Activated CD4-positive, CD25-positive, alpha-beta regulatory T cell treated with anti-CD3 and anti-CD28 coated beads, Interleukin-2, amount 50 U/mL, for 72 hours (primary cell): Measurements from ENCODE around the gene AGT.
"Not testable (repeated sequence)": the region's sequence is repeated elsewhere in the genome, so short reads cannot be mapped to it uniquely, and the experiment has no call there.

Experiments
- DNase-seq: peaks from one replicate; pipeline ENCODE4 v3.0.0; 2021

AGT gene

GRCh38 chr1:230743899-230744298 lies 30.0 kb upstream of the AGT start:
- DNase-seq, result no peak

GRCh38 chr1:230739564-230740290 lies 25.8 kb upstream of the AGT start:
- DNase-seq, result no peak

- no peak for DNase-seq
Measured at GRCh38 chr1:230737622-230738262, 23.8 kb upstream of the AGT start.

GRCh38 chr1:230735447-230735846 lies 21.5 kb upstream of the AGT start:
- DNase-seq, result no peak

GRCh38 chr1:230730977-230731376 lies 17.1 kb upstream of the AGT start:
- DNase-seq, result no peak

- no peak for DNase-seq
Measured at GRCh38 chr1:230728710-230729392, 14.9 kb upstream of the AGT start.

- no peak for DNase-seq
Measured at GRCh38 chr1:230725256-230726012, 11.5 kb upstream of the AGT start.

- not testable (repeated sequence) for DNase-seq
Measured at GRCh38 chr1:230721849-230722522, 8.1 kb upstream of the AGT start.

- no peak for DNase-seq
Measured at GRCh38 chr1:230717251-230717650, 3.3 kb upstream of the AGT start.

GRCh38 chr1:230716453-230716852 lies 2.5 kb upstream of the AGT start:
- not testable (repeated sequence) for DNase-seq

- DNase-seq, result no peak
Measured at GRCh38 chr1:230715510-230715909, 1.6 kb upstream of the AGT start.

- DNase-seq, result no peak
Measured at GRCh38 chr1:230713547-230713914, 391 bp downstream of the AGT start.

- no peak for DNase-seq
Measured at GRCh38 chr1:230713138-230713537, 784 bp downstream of the AGT start.

GRCh38 chr1:230712470-230712942 lies 1.4 kb downstream of the AGT start:
- no peak for DNase-seq

- no peak for DNase-seq
Measured at GRCh38 chr1:230711245-230711644, 2.7 kb downstream of the AGT start.

- DNase-seq, result no peak
Measured at GRCh38 chr1:230710543-230710904, 3.4 kb downstream of the AGT start.

GRCh38 chr1:230709619-230710542 lies 4.0 kb downstream of the AGT start:
- DNase-seq, result no peak

- no peak for DNase-seq
Measured at GRCh38 chr1:230708631-230709580, 5.0 kb downstream of the AGT start.

GRCh38 chr1:230707732-230708630 lies 5.9 kb downstream of the AGT start:
- DNase-seq, result no peak
